H1 (cell line): Measurements from ENCODE around the gene NKPD1. TPM values are rescaled to one million over a fixed set of nuclear protein-coding genes. Genes with fewer than 3 reads are reported as not detected.

Experiments
- CTCF ChIA-PET: fragments of 300-600 bp; sonication (Branson Sonifier 250); formaldehyde crosslinking; loops from one replicate; lab custom pipeline; 2021; ENCODE audit not compliant: partially characterized antibody; lab: Charles Lee
- POLR2A ChIA-PET: fragments of 300-600 bp; sonication (Branson Sonifier 250); formaldehyde crosslinking; loops from one replicate; lab custom pipeline; 2021; ENCODE audit warnings: inconsistent platforms; ENCODE audit not compliant: partially characterized antibody; lab: Charles Lee
- DNase-seq, 2 experiments: peaks; one replicate each; pipeline versions ENCODE4 v3.0.0 to v3.0.0-alpha.2; 2010 to 2022; ENCODE audit warnings: low spot score in 2 of 2, low read depth in 1 of 2, mixed read lengths in 1 of 2
- FAIRE-seq: peaks from 2 replicates; lab custom pipeline; 2011; peaks lifted over from hg19 to GRCh38; lab: Jason Lieb, UNC
- H2AFZ ChIP-seq: 2 replicates; pipeline ENCODE4 v1.8.1; 2012; ENCODE audit warnings: low read length, inconsistent platforms
- H2AK5ac ChIP-seq: 2 replicates; pipeline ENCODE4 v1.6.1; 2013; ENCODE audit warnings: low read depth, low read length
- H2BK120ac ChIP-seq: replicated peaks from 2 replicates; pipeline ENCODE3; 2013; ENCODE audit warnings: low read depth, low read length, inconsistent platforms
- H2BK12ac ChIP-seq: 2 replicates; pipeline ENCODE4 v1.6.1; 2013; ENCODE audit warnings: low read depth, low read length
- H2BK15ac ChIP-seq: 2 replicates; pipeline ENCODE4 v1.6.1; 2013; ENCODE audit warnings: low read length
- H2BK20ac ChIP-seq: 2 replicates; pipeline ENCODE4 v1.6.1; 2013; ENCODE audit warnings: low read length
- H2BK5ac ChIP-seq: 2 replicates; pipeline ENCODE4 v1.6.1; 2013; ENCODE audit warnings: low read depth, low read length
- H3K14ac ChIP-seq: 2 replicates; pipeline ENCODE4 v1.6.1; 2013; ENCODE audit warnings: inconsistent platforms; ENCODE audit not compliant: insufficient read length
- H3K18ac ChIP-seq: 2 replicates; pipeline ENCODE4 v1.6.1; 2013; ENCODE audit warnings: low read length; ENCODE audit errors: extremely low read depth
- H3K23ac ChIP-seq: 2 replicates; pipeline ENCODE4 v1.6.1; 2013; ENCODE audit warnings: inconsistent platforms; ENCODE audit not compliant: insufficient read length
- H3K23me2 ChIP-seq: 2 replicates; pipeline ENCODE4 v1.6.1; 2013; ENCODE audit warnings: low read depth, low read length
- H3K27ac ChIP-seq: 2 replicates; pipeline ENCODE4 v1.6.1; 2011; ENCODE audit warnings: low read depth, low read length, inconsistent platforms
- H3K27me3 ChIP-seq, 4 experiments: replicated peaks in 1 of 4; 1 replicate in 1 of 4; 2 replicates in 3 of 4; pipeline versions ENCODE4 v1.6.1 to v1.8.1; 2011 to 2013; ENCODE audit warnings: low read length in 3 of 4, mild to moderate bottlenecking in 3 of 4, inconsistent platforms in 2 of 4, mixed read lengths in 2 of 4, moderate library complexity in 1 of 4; ENCODE audit not compliant: control insufficient read depth in 3 of 4, insufficient read depth in 3 of 4; ENCODE audit errors: extremely low read depth in 1 of 4
- H3K36me3 ChIP-seq, 4 experiments: 2 replicates each; pipeline versions ENCODE4 v1.6.1 to v1.8.1; 2011 to 2013; ENCODE audit warnings: mild to moderate bottlenecking in 4 of 4, low read length in 3 of 4, moderate library complexity in 2 of 4, control low read depth in 1 of 4, inconsistent platforms in 1 of 4; ENCODE audit not compliant: insufficient read depth in 4 of 4, control insufficient read depth in 2 of 4
- H3K4ac ChIP-seq: replicated peaks from 2 replicates; pipeline ENCODE3; 2013; ENCODE audit warnings: low read length, low read depth, mixed read lengths, inconsistent platforms; ENCODE audit not compliant: insufficient read length
- H3K4me1 ChIP-seq, 4 experiments: replicated peaks in 1 of 4; 1 replicate in 1 of 4; 2 replicates in 3 of 4; pipeline versions ENCODE4 v1.6.1 to v1.8.1; 2011 to 2013; ENCODE audit warnings: low read length in 3 of 4, inconsistent platforms in 2 of 4, mixed read lengths in 1 of 4; ENCODE audit not compliant: insufficient read depth in 4 of 4, control insufficient read depth in 3 of 4
- H3K4me2 ChIP-seq, 2 experiments: 2 replicates each; pipeline versions ENCODE4 v1.6.1 to v1.8.1; 2011 to 2013; ENCODE audit warnings: low read depth in 2 of 2, low read length in 2 of 2, control low read depth in 1 of 2, inconsistent platforms in 1 of 2, mild to moderate bottlenecking in 1 of 2; ENCODE audit not compliant: insufficient read depth in 1 of 2
- H3K4me3 ChIP-seq, 4 experiments: fragments of 200-600, 300-600 bp in 1 of 4; sonication (generic), shearing (Covaris generic), sonication (Bioruptor Twin) in 1 of 4; 2 replicates each; pipeline versions ENCODE4 v1.5.1 to v1.8.1; 2011 to 2016; ENCODE audit warnings: low read length in 4 of 4, low read depth in 3 of 4, control low read depth in 2 of 4, inconsistent platforms in 2 of 4, mild to moderate bottlenecking in 2 of 4, mixed read lengths in 1 of 4, moderate library complexity in 1 of 4; ENCODE audit not compliant: insufficient read depth in 2 of 4; ENCODE audit errors: extremely low read depth in 1 of 4
- H3K56ac ChIP-seq: replicated peaks from 2 replicates; pipeline ENCODE3; 2013; ENCODE audit warnings: low read depth, mild to moderate bottlenecking, mixed read lengths, low read length, inconsistent platforms; ENCODE audit not compliant: insufficient read length
- H3K79me1 ChIP-seq: 2 replicates; pipeline ENCODE4 v1.6.1; 2013; ENCODE audit warnings: low read depth, low read length, control low read depth
- H3K79me2 ChIP-seq, 2 experiments: 2 replicates each; pipeline versions ENCODE4 v1.6.1 to v1.8.1; 2012 to 2013; ENCODE audit warnings: low read length in 2 of 2, mild to moderate bottlenecking in 2 of 2, inconsistent platforms in 1 of 2; ENCODE audit not compliant: insufficient read depth in 2 of 2, control insufficient read depth in 1 of 2
- H3K9ac ChIP-seq, 4 experiments: replicated peaks in 1 of 4; 1 replicate in 1 of 4; 2 replicates in 3 of 4; pipeline versions ENCODE4 v1.6.1 to v1.8.1; 2011 to 2013; ENCODE audit warnings: low read depth in 3 of 4, low read length in 3 of 4, control low read depth in 2 of 4, mild to moderate bottlenecking in 2 of 4, moderate library complexity in 2 of 4, inconsistent platforms in 1 of 4; ENCODE audit errors: extremely low read depth in 1 of 4
- H3K9me3 ChIP-seq, 2 experiments: 2 replicates each; pipeline versions ENCODE4 v1.6.1 to v1.8.1; 2012 to 2013; ENCODE audit warnings: mild to moderate bottlenecking in 2 of 2, moderate library complexity in 2 of 2, control low read depth in 1 of 2, inconsistent platforms in 1 of 2, low read depth in 1 of 2, low read length in 1 of 2, mixed read lengths in 1 of 2; ENCODE audit not compliant: insufficient read depth in 2 of 2
- H4K20me1 ChIP-seq, 2 experiments: replicated peaks in 1 of 2; 2 replicates each; pipeline versions ENCODE3 to v1.8.1; 2011 to 2013; ENCODE audit warnings: inconsistent platforms in 2 of 2, low read length in 2 of 2, mild to moderate bottlenecking in 1 of 2; ENCODE audit not compliant: insufficient read depth in 2 of 2, control insufficient read depth in 1 of 2
- H4K5ac ChIP-seq: 2 replicates; pipeline ENCODE4 v1.6.1; 2013; ENCODE audit warnings: low read length, low read depth, mixed read lengths, inconsistent platforms; ENCODE audit not compliant: insufficient read length
- H4K8ac ChIP-seq: 2 replicates; pipeline ENCODE4 v1.8.0; 2013; ENCODE audit warnings: mild to moderate bottlenecking, moderate library complexity, low read length, inconsistent platforms; ENCODE audit not compliant: insufficient read depth; ENCODE audit errors: extremely low read depth
- H4K91ac ChIP-seq: replicated peaks from 2 replicates; pipeline ENCODE3; 2013; ENCODE audit warnings: low read length, mixed read lengths, inconsistent platforms; ENCODE audit not compliant: insufficient read length
- EZH2 ChIP-seq: fragments of 200-600 bp; sonication (generic); IDR thresholded peaks from 2 replicates; pipeline ENCODE4 v1.7.1; 2012; ENCODE audit warnings: low read depth, mild to moderate bottlenecking, moderate library complexity, low read length, inconsistent platforms; ENCODE audit not compliant: severe bottlenecking
- JUND ChIP-seq: IDR thresholded peaks from 2 replicates; pipeline ENCODE4 v1.6.1; 2011; ENCODE audit warnings: mild to moderate bottlenecking, improper control_type of control experiment, low read length
- NRF1 ChIP-seq: IDR thresholded peaks from 2 replicates; pipeline ENCODE4 v1.6.1; 2011; ENCODE audit warnings: mild to moderate bottlenecking, low read depth, low read length, improper control_type of control experiment
- SP1 ChIP-seq: IDR thresholded peaks from 2 replicates; pipeline ENCODE4 v1.6.1; 2011; ENCODE audit warnings: low read depth, low read length
- WGBS, 2 experiments: shearing (Covaris generic) in 1 of 2; methylation state at CpG; one replicate each; pipeline versions ENCODE4 v1.1.6 to v1.1.7; 2013 to 2015; ENCODE audit warnings: low lambda C conversion rate in 2 of 2, mixed read lengths in 2 of 2, inconsistent platforms in 1 of 2, low coverage in 1 of 2, missing lambda C conversion rate in 1 of 2; ENCODE audit not compliant: insufficient replicate concordance in 2 of 2, insufficient coverage in 1 of 2, insufficient read length in 1 of 2; ENCODE audit errors: extremely low coverage in 1 of 2, missing lambda C conversion rate in 1 of 2; 5-methylcytosine and 5-hydroxymethylcytosine counted together
- polyA plus RNA-seq, 7 experiments: library from polyadenylated mRNA; depleted of rRNA in 3 of 7; stranded (reverse) in 5 of 7; unstranded in 2 of 7; fragments of >200 nt in 5 of 7; fragments of 200-250 nt in 2 of 7; gene quantifications; 1 replicate in 5 of 7; 2 replicates in 1 of 7; 4 replicates in 1 of 7; pipeline versions ENCODE4 v1.2.1 to v1.2.3, GENCODE V29; 2011 to 2013; ENCODE audit warnings: missing spikeins in 2 of 7, mixed read lengths in 2 of 7
- total RNA-seq: library from RNA; stranded (reverse); fragmentation: NEBNext Ultra II Directional; extraction: Animal tissue kit (Norgen Biotek cat#: 25700); gene quantifications from 2 replicates; pipeline ENCODE4 v1.2.1, GENCODE V29; 2021
- TF ChIP-seq, protein P1 (sequence below): IDR thresholded peaks from 2 replicates; pipeline ENCODE4 v1.6.1; 2011; ENCODE audit warnings: low read length, improper control_type of control experiment
- TF ChIP-seq, protein P2 (sequence below): IDR thresholded peaks from 2 replicates; pipeline ENCODE4 v1.6.1; 2012; ENCODE audit warnings: low read length, inconsistent platforms
- TF ChIP-seq, protein P3 (sequence below): IDR thresholded peaks from 2 replicates; pipeline ENCODE4 v1.6.1; 2012; ENCODE audit warnings: inconsistent platforms

Gene NKPD1
- total and polyA plus RNA-seq, 2 of the 8 experiments (the other 6 are each of a cell fraction or from before 2014, with no cell fraction given) = 0.30 to 0.39 TPM

DNA sequence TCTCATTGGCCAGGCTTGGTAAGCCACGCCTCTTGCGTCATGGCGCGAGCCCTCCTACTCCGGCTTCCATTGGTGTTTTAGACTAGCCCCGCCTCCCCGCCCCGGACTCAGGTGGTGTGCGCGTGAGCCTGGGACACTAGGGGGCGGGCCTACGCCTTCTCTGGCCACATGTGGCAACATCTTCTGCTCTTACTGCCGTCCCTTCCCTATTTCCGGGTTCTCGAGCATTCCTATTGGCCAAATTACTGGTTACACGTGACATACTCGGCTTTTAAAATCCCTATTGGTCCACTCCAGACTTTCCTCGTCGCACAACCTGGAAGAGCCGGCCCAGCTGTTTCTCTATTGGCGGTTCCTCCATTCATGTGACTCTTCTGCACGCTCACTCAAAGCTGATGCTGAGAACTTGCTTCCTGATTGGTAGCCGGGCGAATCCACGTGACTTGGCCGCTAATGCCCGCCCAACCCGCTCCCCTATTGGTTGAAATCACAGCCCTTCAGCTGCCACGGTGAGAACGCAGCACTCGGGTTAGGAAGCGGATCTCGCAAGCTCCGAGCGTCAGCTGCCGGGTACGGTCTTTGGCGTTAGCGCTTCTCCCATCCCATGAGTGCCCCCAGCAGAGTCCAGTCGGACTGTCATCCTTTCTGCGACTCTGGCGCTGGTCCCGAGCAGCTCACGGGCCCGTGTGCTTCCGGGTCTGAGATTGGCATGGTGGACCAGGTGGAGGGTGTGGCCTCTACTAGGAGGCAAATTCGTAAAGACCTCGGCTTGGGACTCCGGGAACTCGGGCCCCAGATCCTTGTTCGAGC, 17.7 kb upstream of the NKPD1 start, which contains the start of gene BLOC1S3:
TSS of gene BLOC1S3 (plus strand) at position 523 of the 810 bp plus-strand sequence. CDS start 513 bp downstream, outside the sequence.
- Histone ChIP-seq H3K79me1 (peaks cover 8% of the 10 kb centered on the region), H3K79me2 (peaks cover 0 to 9% of the 10 kb centered on the region in 2 experiments; a peak in 1 of 4 replicates), H4K8ac (peak within 1 kb of the TSS; percentile 90), H2AFZ (peak within 1 kb of the TSS; percentile 97), H2BK5ac (peak within 1 kb of the TSS; percentile 55), H3K9ac (peak within 1 kb of the TSS; percentile 68 to 93 (median 84)), H2BK15ac (no peak within 1 kb of the TSS), H2BK20ac (no peak within 1 kb of the TSS), H3K23me2 (peaks cover 9% of the 10 kb centered on the region), H3K36me3 (no peaks in the 10 kb centered on the region), H3K27me3 (no peaks in the 10 kb centered on the region), H4K91ac (no peak within 1 kb of the TSS), H2AK5ac (no peak within 1 kb of the TSS), H3K27ac (peak within 1 kb of the TSS; percentile 82), H4K20me1 (peaks cover 2 to 5% of the 10 kb centered on the region in 2 experiments), H3K4me1 (peaks cover 0 to 5% (median 0%) of the 10 kb centered on the region in 4 experiments; a peak in 5 of 7 replicates), H3K9me3 (no peaks in the 10 kb centered on the region), H3K23ac (no peak within 1 kb of the TSS), H2BK120ac (no peak within 1 kb of the TSS), H2BK12ac (no peak within 1 kb of the TSS), H3K4me2 (peak within 1 kb of the TSS; percentile 91), H3K14ac (no peak within 1 kb of the TSS), H3K56ac (peak within 1 kb of the TSS; percentile 61), H3K4ac (no peak within 1 kb of the TSS), H3K4me3 (peak within 1 kb of the TSS; percentile 79 to 97 (median 93)), H3K18ac (no peak within 1 kb of the TSS; the same call in 1 of the 2 replicates), H4K5ac (peak within 1 kb of the TSS; percentile 3)
- CTCF ChIA-PET = interaction anchor here (0.7 to 3.8 kb wide), 11 partner anchors 9 to 107 kb away, joined by 3 to 17 read pairs (median 4); partner anchors contain the start of gene NKPD1
- DNase-seq (peak; percentile 98 to 99), FAIRE-seq (peak; percentile 95)
- POLR2A ChIA-PET = interaction anchor here (1.0 to 2.5 kb wide), 11 partner anchors 8 to 179 kb away, joined by 3 to 14 read pairs (median 5); partner anchors contain the start of genes GEMIN7, NKPD1 and PPP1R37
- 3% methylated on average over 50 of the region's 51 CpGs; no CpG with 5 or more reads in 1 of the 2 experiments for WGBS, 2 experiments
- TF ChIP-seq SP1 = peak; percentile 98
- TF ChIP-seq, protein P1, sequence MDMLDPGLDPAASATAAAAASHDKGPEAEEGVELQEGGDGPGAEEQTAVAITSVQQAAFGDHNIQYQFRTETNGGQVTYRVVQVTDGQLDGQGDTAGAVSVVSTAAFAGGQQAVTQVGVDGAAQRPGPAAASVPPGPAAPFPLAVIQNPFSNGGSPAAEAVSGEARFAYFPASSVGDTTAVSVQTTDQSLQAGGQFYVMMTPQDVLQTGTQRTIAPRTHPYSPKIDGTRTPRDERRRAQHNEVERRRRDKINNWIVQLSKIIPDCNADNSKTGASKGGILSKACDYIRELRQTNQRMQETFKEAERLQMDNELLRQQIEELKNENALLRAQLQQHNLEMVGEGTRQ = peak; percentile 86
- TF ChIP-seq, protein P2, sequence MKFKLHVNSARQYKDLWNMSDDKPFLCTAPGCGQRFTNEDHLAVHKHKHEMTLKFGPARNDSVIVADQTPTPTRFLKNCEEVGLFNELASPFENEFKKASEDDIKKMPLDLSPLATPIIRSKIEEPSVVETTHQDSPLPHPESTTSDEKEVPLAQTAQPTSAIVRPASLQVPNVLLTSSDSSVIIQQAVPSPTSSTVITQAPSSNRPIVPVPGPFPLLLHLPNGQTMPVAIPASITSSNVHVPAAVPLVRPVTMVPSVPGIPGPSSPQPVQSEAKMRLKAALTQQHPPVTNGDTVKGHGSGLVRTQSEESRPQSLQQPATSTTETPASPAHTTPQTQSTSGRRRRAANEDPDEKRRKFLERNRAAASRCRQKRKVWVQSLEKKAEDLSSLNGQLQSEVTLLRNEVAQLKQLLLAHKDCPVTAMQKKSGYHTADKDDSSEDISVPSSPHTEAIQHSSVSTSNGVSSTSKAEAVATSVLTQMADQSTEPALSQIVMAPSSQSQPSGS = peak; percentile 51; the same call in 1 of the 2 replicates
- TF ChIP-seq EZH2 = no peak
- 0 out of 2 replicates have a peak, but pooled peaks have one; percentile 20 for TF ChIP-seq NRF1
- TF ChIP-seq, protein P3, sequence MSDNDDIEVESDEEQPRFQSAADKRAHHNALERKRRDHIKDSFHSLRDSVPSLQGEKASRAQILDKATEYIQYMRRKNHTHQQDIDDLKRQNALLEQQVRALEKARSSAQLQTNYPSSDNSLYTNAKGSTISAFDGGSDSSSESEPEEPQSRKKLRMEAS = peak; percentile 94
- TF ChIP-seq JUND = no peak
